GM18519 (cell line): ENCODE measurements around the gene RNGTT.
"Not testable (repeated sequence)": the region's sequence is repeated elsewhere in the genome, so short reads cannot be mapped to it uniquely, and the experiment has no call there.

Experiments used
- ATAC-seq: cut with Tn5 transposase; IDR thresholded peaks from one replicate; pipeline ENCODE4 v1.9.1; 2021; ENCODE audit warnings: mild to moderate bottlenecking, moderate library complexity; ENCODE audit not compliant: unreplicated experiment, low FRiP score

RNGTT gene

GRCh38 chr6:88748141-88748540 is 215.3 kb downstream of the RNGTT start:
- no peak for ATAC-seq

GRCh38 chr6:88741939-88742338 is 221.5 kb downstream of the RNGTT start:
- no peak for ATAC-seq

- ATAC-seq, result no peak
Measured at GRCh38 chr6:88741071-88741470, 222.3 kb downstream of the RNGTT start.

GRCh38 chr6:88734544-88734943 is 228.9 kb downstream of the RNGTT start:
- no peak for ATAC-seq

- no peak for ATAC-seq
Measured at GRCh38 chr6:88730611-88731011, 232.8 kb downstream of the RNGTT start.

- no peak for ATAC-seq
Measured at GRCh38 chr6:88728756-88729155, 234.7 kb downstream of the RNGTT start.

- ATAC-seq, result not testable (repeated sequence)
Measured at GRCh38 chr6:88726409-88726808, 237.0 kb downstream of the RNGTT start.

- ATAC-seq, result no peak
Measured at GRCh38 chr6:88725111-88725975, 238.1 kb downstream of the RNGTT start.

- ATAC-seq, result no peak
Measured at GRCh38 chr6:88722686-88723085, 240.7 kb downstream of the RNGTT start.

- ATAC-seq, result not testable (repeated sequence)
Measured at GRCh38 chr6:88716399-88716798, 247.0 kb downstream of the RNGTT start.

GRCh38 chr6:88712243-88712936 is 251.0 kb downstream of the RNGTT start:
- ATAC-seq, result no peak

GRCh38 chr6:88709819-88710246 is 253.6 kb downstream of the RNGTT start:
- ATAC-seq, result no peak

- ATAC-seq, result no peak
Measured at GRCh38 chr6:88708197-88708744, 255.1 kb downstream of the RNGTT start.

GRCh38 chr6:88705601-88706000 is 257.8 kb downstream of the RNGTT start:
- ATAC-seq, result peak; percentile 72

GRCh38 chr6:88704980-88705379 is 258.4 kb downstream of the RNGTT start:
- ATAC-seq, result no peak

GRCh38 chr6:88702956-88703556 is 260.4 kb downstream of the RNGTT start:
- ATAC-seq, result no peak

GRCh38 chr6:88698661-88699060 is 264.8 kb downstream of the RNGTT start:
- ATAC-seq, result no peak

- ATAC-seq, result no peak
Measured at GRCh38 chr6:88695937-88696336, 267.5 kb downstream of the RNGTT start.

- ATAC-seq, result no peak
Measured at GRCh38 chr6:88683734-88684133, 279.7 kb downstream of the RNGTT start.

GRCh38 chr6:88680654-88681053 is 282.8 kb downstream of the RNGTT start:
- ATAC-seq, result no peak

GRCh38 chr6:88679841-88680240 is 283.6 kb downstream of the RNGTT start:
- no peak for ATAC-seq
